HG02852 (cell line): Measurements from ENCODE around the gene FAM120C.

Source experiments
- ATAC-seq: cut with Tn5 transposase; IDR thresholded peaks from one replicate; pipeline ENCODE4 v1.9.1; 2021; ENCODE audit warnings: mild to moderate bottlenecking, moderate library complexity; ENCODE audit not compliant: unreplicated experiment

Gene FAM120C

GRCh38 chrX:54171527-54172250 is 11.4 kb downstream of the FAM120C start:
- no peak for ATAC-seq

- ATAC-seq: no peak
Observed at GRCh38 chrX:54171091-54171490, 12.0 kb downstream of the FAM120C start.

DNA sequence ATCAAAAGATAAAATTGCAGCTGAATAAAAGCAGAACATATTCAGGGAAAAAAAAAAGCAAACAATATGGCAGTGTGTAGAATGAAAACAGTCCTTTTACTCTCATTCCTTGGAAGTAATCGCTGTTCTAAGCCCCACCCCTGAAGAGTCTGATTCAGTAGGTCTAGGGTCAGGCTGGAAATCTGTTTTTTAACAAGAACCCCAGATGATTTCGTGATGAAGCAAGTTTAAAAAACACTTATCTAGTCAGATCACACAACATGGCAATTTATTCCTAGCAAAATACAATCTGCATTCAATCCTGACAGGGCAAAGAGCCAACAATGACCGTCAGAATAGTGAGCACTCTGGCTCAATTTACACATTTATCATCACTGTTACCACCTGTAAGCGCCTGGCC is 16.1 kb downstream of the FAM120C start:
- no peak for ATAC-seq

GRCh38 chrX:54157561-54157960 is 25.5 kb downstream of the FAM120C start:
- ATAC-seq: no peak

GRCh38 chrX:54134269-54134668 is 48.8 kb downstream of the FAM120C start:
- no peak for ATAC-seq

GRCh38 chrX:54116391-54116790 is 66.7 kb downstream of the FAM120C start:
- ATAC-seq: no peak

DNA sequence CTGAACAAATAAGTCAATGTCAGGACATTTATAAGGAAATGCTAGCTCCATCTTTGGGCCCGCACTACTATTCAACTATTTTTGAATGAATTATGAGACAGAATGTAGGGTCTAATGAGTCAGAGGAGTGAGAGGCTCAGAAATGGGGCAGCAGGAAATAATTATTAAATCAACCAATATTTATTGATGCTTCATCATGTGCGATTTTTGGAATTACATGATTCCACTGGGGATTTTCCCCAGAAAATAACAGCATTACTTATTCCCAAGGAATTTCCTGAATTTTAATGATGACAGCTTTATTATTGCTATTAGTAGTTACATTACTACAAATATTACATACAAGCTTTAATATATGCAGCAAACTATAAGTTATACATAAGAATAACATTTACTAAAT is 89.5 kb downstream of the FAM120C start:
- ATAC-seq: no peak

GRCh38 chrX:54093159-54093558 is 89.9 kb downstream of the FAM120C start:
- no peak for ATAC-seq

DNA sequence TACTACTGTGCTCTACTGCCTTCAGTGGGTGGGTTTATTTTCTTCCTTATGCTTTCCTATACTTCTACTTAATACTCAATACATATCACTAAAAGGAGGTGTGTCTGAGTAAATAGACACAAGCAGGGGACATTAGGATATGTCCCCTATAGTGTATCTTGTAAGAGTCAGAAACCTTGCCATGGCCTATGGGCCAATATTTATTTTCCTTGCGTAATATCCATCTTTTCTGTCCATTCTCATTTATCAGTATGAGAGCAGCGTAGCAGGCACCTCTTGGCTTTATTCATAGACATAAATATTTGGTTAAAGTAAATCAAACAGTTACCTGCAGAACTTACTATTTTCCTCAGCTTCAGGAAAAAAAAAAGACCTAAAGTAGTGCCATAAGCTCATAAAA is 92.2 kb downstream of the FAM120C start:
- ATAC-seq: no peak

DNA sequence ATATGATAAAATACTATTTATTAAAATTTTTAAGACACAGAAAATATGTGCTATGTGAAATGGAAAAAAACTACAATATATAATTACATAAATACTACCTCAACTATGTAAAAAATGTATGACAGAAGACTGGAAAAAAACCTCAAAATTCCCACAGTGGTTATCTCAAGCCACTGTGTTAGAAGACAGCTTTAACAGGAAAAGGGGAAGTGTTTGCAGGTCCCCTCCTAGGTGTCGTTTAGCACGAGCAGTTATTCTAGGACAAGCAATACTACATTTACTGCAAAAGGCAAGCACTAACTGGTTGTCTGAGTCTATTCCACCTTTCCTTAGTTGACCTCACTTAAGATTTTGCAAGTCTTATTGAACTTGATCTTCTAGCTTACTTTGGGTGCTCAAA is 93.9 kb downstream of the FAM120C start:
- ATAC-seq: no peak

GRCh38 chrX:54087661-54088060 is 95.4 kb downstream of the FAM120C start:
- no peak for ATAC-seq

GRCh38 chrX:54085666-54086065 is 97.4 kb downstream of the FAM120C start:
- ATAC-seq: no peak

- ATAC-seq: no peak
Observed at GRCh38 chrX:54076903-54077302, 106.2 kb downstream of the FAM120C start.

DNA sequence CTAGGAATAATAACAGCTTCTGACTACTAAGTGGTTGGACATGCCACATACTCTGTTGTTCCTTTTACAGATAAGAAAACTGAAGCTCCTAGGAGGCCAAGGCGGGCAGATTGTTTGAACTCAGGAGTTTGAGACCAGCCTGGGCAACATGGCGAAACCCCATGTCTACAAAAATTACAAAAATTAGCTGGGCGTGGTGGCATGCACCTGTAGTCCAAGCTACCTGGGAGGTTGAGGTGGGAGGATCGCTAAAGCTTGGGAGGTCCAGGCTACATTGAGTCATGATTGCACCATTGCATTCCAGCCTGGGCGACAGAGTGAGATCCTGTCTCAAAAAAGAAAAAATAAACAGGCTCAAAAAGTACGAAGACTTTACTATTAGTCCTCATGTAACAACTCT is 108.2 kb downstream of the FAM120C start:
- no peak for ATAC-seq

DNA sequence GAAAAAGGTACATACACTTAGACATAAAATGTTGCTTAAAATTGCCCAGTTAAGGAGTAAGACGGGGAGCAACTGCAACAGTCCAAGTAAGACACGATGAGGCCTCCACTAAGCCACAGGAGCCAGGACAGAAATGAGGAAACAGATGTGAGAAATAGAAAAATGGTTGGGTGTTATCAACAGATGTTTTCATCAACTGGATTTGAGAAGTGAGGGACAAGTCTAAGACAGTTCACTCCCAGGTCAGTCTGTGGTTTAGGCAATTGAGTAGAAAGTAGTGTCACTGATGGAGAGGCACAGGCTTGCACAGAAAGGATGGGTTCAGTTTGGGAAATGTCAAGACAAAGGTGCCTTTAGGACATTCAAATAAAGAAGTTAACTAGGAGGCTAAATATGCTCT is 115.3 kb downstream of the FAM120C start:
- ATAC-seq: no peak

DNA sequence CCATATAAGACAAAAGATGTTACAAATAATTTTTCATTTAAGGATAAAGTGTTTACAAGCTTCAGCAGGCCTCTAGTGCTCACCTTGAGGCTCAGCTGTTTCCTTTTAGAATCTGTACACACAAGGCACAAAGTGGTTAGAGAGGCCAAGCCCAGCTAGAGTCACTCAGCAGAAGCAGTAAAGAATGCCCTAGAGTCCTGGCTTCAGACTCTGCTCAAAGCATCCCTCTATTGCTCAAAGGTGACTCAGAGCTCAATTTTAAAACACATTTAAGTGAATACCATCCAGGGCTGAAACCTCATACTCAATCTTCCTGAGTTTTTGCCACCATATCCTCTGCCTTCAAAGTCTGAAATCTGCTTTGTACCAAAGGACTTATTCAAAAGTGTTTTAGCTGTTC is 116.2 kb downstream of the FAM120C start:
- no peak for ATAC-seq

- no peak for ATAC-seq
Observed at GRCh38 chrX:54064564-54064963, 118.5 kb downstream of the FAM120C start.

GRCh38 chrX:54063361-54063760 is 119.7 kb downstream of the FAM120C start:
- no peak for ATAC-seq

DNA sequence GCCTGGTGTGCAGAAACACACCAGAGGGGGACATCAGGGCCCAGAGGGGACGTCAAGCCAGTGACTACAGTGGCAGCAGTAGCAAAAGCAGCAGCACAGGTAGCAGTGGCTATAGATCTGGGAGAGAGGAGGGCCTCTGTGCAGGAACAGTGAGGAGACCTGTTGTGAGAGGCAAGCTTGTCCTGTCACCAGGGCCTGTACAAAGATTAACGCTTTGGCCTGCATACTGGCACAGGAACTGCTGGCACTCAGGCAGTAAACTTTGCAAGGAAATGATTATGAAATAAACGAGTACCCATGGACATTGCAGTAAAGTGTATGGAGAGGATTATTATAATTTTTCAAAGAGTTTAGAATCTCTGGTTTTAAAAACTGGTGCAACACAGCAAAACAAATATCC is 133.3 kb downstream of the FAM120C start:
- no peak for ATAC-seq

- no peak for ATAC-seq
Observed at GRCh38 chrX:54048412-54048811, 134.6 kb downstream of the FAM120C start.

- ATAC-seq: no peak
Observed at GRCh38 chrX:54045563-54046228, 137.4 kb downstream of the FAM120C start.

- ATAC-seq: no peak
Observed at GRCh38 chrX:54044877-54045338, 138.1 kb downstream of the FAM120C start.
